ENCODE results near the gene IL21R.

IL21R gene

GRCh38 chr16:27485811-27486210 lies 83.8 kb downstream of the IL21R start:
- no peak overlapping the region for H3K4me3 ChIP-seq (replicated peaks; ENCODE audit: low read depth, low read length)
- no peak for TF ChIP-seq CTCF (IDR thresholded peaks at IDR 0.05; ENCODE audit: low read depth, low read length, missing control alignments)
- no peak for DNase-seq (ENCODE audit: extremely low read depth, low read depth)

GRCh38 chr16:27486344-27486743 lies 84.4 kb downstream of the IL21R start:
- no peak for TF ChIP-seq CTCF (IDR thresholded peaks at IDR 0.05; ENCODE audit: low read depth, low read length, missing control alignments)
- no peak for DNase-seq (ENCODE audit: extremely low read depth, low read depth)
- H3K4me3 ChIP-seq (replicated peaks; ENCODE audit: low read depth, low read length): no peak overlapping the region

GRCh38 chr16:27486760-27487159 lies 84.8 kb downstream of the IL21R start:
- TF ChIP-seq CTCF (IDR thresholded peaks at IDR 0.05; ENCODE audit: low read depth, low read length, missing control alignments): no peak
- no peak for DNase-seq (ENCODE audit: extremely low read depth, low read depth)
- no peak overlapping the region for H3K4me3 ChIP-seq (replicated peaks; ENCODE audit: low read depth, low read length)

- no peak overlapping the region for H3K4me3 ChIP-seq (replicated peaks; ENCODE audit: low read depth, low read length)
- TF ChIP-seq CTCF (IDR thresholded peaks at IDR 0.05; ENCODE audit: low read depth, low read length, missing control alignments): no peak
- no peak for DNase-seq (ENCODE audit: extremely low read depth, low read depth)
These were observed 87.4 kb downstream of the IL21R start for GRCh38 chr16:27489421-27489820.

GRCh38 chr16:27489906-27490305 lies 87.9 kb downstream of the IL21R start:
- H3K4me3 ChIP-seq (replicated peaks; ENCODE audit: low read depth, low read length): no peak overlapping the region
- no peak for TF ChIP-seq CTCF (IDR thresholded peaks at IDR 0.05; ENCODE audit: low read depth, low read length, missing control alignments)
- no peak for DNase-seq (ENCODE audit: extremely low read depth, low read depth)

- no peak for DNase-seq (ENCODE audit: extremely low read depth, low read depth)
- TF ChIP-seq CTCF (IDR thresholded peaks at IDR 0.05; ENCODE audit: low read depth, low read length, missing control alignments): no peak
- H3K4me3 ChIP-seq (replicated peaks; ENCODE audit: low read depth, low read length): no peak overlapping the region
These were observed 90.1 kb downstream of the IL21R start for GRCh38 chr16:27491894-27492587.

- DNase-seq (ENCODE audit: extremely low read depth, low read depth): no peak
- no peak for TF ChIP-seq CTCF (IDR thresholded peaks at IDR 0.05; ENCODE audit: low read depth, low read length, missing control alignments)
- H3K4me3 ChIP-seq (replicated peaks; ENCODE audit: low read depth, low read length): no peak overlapping the region
These were observed 90.6 kb downstream of the IL21R start for GRCh38 chr16:27492588-27492979.

Measured in HFF-Myc (cell line).